Astrocyte of the cerebellum (primary cell): ENCODE data around the gene PALM.
A peak's percentile ranks its signal among the peaks of the same experiment; 100 is the strongest.

ENCODE experiments used
- DNase-seq: peaks from one replicate; pipeline ENCODE4 v3.0.0-alpha.2; 2011; ENCODE audit warnings: low read depth
- H3K4me3 ChIP-seq: 2 replicates; pipeline ENCODE4 v1.5.1; 2011; ENCODE audit warnings: mild to moderate bottlenecking, low read depth, low read length, moderate library complexity
- CTCF ChIP-seq: IDR thresholded peaks from 2 replicates; pipeline ENCODE4 v1.5.1; 2012; ENCODE audit warnings: low read length, low read depth, moderate library complexity, mild to moderate bottlenecking; ENCODE audit errors: missing control alignments
- in situ Hi-C: cut with HindIII; loops from 2 replicates; pipeline ENCODE4 v1.10.0; 2017; ENCODE audit warnings: low sequenced_read_pairs

PALM gene

GRCh38 chr19:680287-681028 is 28.3 kb upstream of the PALM start:
- no peak for TF ChIP-seq CTCF
- peak overlapping the region; percentile 54 for H3K4me3 ChIP-seq
- DNase-seq: peak; percentile 92
- in situ Hi-C loops: no loop called here

- no peak for TF ChIP-seq CTCF
- H3K4me3 ChIP-seq: peak overlapping the region; percentile 47
- in situ Hi-C loops: no loop called here
- no peak for DNase-seq
These were observed 27.4 kb upstream of the PALM start for GRCh38 chr19:681029-682019.

GRCh38 chr19:682678-683320 is 25.9 kb upstream of the PALM start:
- no peak for TF ChIP-seq CTCF
- in situ Hi-C loops: no loop called here
- H3K4me3 ChIP-seq: no peak overlapping the region
- DNase-seq: no peak

GRCh38 chr19:685454-685931 is 23.2 kb upstream of the PALM start:
- DNase-seq: no peak
- TF ChIP-seq CTCF: no peak
- in situ Hi-C loops: no loop called here
- no peak overlapping the region for H3K4me3 ChIP-seq

GRCh38 chr19:686589-687297 is 22.0 kb upstream of the PALM start:
- H3K4me3 ChIP-seq: no peak overlapping the region
- no peak for TF ChIP-seq CTCF
- in situ Hi-C loops: no loop called here
- DNase-seq: no peak
